Measurements from ENCODE around the gene ACTL7B.

- TF ChIP-seq BCL11A (tag by site-specific recombination; IDR thresholded peaks at IDR 0.05; ENCODE audit: low read depth) (no peak), CTCF (tag by site-specific recombination; IDR thresholded peaks at IDR 0.05) (no peak), ZNF350 (tag by site-specific recombination; IDR thresholded peaks at IDR 0.05) (no peak), WT1 (tag by site-specific recombination; IDR thresholded peaks at IDR 0.05) (no peak), ZNF24 (tag by site-specific recombination; IDR thresholded peaks at IDR 0.05) (no peak), MYNN (tag by site-specific recombination; IDR thresholded peaks at IDR 0.05; ENCODE audit: borderline replicate concordance) (no peak), ZNF513 (tag by site-specific recombination; IDR thresholded peaks at IDR 0.05) (no peak), ZNF174 (tag by site-specific recombination; IDR thresholded peaks at IDR 0.05) (no peak), ZFP37 (tag by site-specific recombination; IDR thresholded peaks at IDR 0.05) (no peak), PRDM6 (tag by site-specific recombination; IDR thresholded peaks at IDR 0.05) (no peak)
Measured at GRCh38 chr9:108861464-108861863, 5.7 kb upstream of the ACTL7B start.
